GM12872 (cell line): ENCODE data around the gene PLA2G4E.

Source experiments
- CTCF ChIP-seq: IDR thresholded peaks from 3 replicates; pipeline ENCODE4 v1.5.1; 2011; ENCODE audit warnings: low read depth, mild to moderate bottlenecking, low read length, moderate library complexity; ENCODE audit not compliant: insufficient read depth

PLA2G4E gene

GRCh38 chr15:41951571-41951970 is 69.3 kb downstream of the PLA2G4E start:
- TF ChIP-seq CTCF = no peak

- no peak for TF ChIP-seq CTCF
These were observed 70.4 kb downstream of the PLA2G4E start for GRCh38 chr15:41950489-41950888.

GRCh38 chr15:41950127-41950483 is 70.7 kb downstream of the PLA2G4E start:
- no peak for TF ChIP-seq CTCF

- TF ChIP-seq CTCF = no peak
These were observed 71.3 kb downstream of the PLA2G4E start for GRCh38 chr15:41949401-41950126.

GRCh38 chr15:41948490-41948889 is 72.4 kb downstream of the PLA2G4E start:
- no peak for TF ChIP-seq CTCF

GRCh38 chr15:41946970-41947369 is 73.9 kb downstream of the PLA2G4E start:
- no peak for TF ChIP-seq CTCF

GRCh38 chr15:41945731-41946130 is 75.1 kb downstream of the PLA2G4E start:
- no peak for TF ChIP-seq CTCF
